Inflammatory macrophage treated with lipopolysaccharide for 1 hour (primary cell): Measurements from ENCODE around the gene CD37.
"Not testable (repeated sequence)": the region's sequence is repeated elsewhere in the genome, so short reads cannot be mapped to it uniquely, and the experiment has no call there.

ENCODE experiments used
- DNase-seq, 2 donors: peaks; one replicate each; pipeline ENCODE4 v3.0.0-alpha.2; 2020 to 2022

CD37 gene

GRCh38 chr19:49331187-49331586, 4.0 kb upstream of the CD37 start:
- not testable (repeated sequence) for DNase-seq

- DNase-seq = peak; percentile 70 to 85
Observed at GRCh38 chr19:49331616-49332055, 3.6 kb upstream of the CD37 start.

DNA sequence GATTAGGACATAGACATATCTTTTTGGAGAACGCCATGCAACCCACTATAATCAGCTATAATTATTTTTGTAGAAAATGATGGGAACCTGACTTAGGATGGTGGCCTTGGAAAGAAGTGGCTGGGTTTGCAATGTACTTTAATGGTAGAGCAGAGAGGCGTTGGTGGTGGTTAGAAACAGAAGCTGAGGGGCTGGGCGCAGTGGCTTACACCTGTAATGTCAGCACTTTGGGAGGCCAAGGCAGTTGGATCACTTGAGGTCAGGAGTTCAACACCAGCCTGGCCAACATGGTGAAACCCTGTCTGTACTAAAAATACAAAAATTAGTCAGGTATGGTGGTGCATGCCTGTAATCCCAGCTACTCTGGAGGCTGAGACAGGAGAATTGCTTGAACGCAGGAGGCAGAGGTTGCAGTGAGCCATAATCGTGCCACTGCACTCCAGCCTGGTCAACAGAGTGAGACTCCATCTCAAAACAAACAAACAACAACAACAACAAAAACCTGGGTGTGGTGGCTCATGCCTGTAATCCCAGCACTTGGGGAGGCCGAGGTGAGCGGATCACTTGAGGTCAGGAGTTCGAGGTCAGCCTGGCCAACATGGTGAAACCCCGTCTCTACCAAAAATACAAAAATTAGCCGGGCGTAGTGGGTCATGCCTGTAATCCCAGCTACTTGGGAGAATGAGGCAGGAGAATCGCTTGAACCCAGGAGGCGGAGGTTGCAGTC, 2.4 kb upstream of the CD37 start:
- not testable (repeated sequence) for DNase-seq

- DNase-seq = no peak
Observed at GRCh38 chr19:49333418-49333805, 1.8 kb upstream of the CD37 start.

DNA sequence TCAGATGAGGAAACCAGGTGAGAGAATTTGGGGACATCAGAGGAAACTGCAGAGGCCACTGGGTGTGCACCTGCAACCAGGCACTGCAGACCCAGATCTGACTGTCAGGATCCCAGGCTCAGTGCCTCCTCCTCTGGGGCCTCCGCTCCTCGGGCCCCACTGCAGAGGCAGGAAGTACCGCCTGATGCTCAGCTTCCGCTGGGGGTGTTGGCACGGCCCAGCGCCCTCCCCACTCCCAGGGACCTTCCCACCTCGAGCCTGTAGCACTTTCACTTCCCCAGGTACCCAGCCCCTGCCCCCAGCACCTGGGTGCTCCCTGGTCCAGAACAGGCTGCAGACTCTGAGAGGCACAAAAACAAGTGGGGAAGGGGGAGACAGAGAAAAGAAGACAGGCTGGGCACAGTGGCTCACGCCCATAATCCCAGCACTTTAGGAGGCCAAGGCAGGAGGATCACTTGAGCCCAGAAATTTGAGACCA, 1.4 kb upstream of the CD37 start:
- peak; percentile 24 to 62 for DNase-seq

- DNase-seq = peak; percentile 63 to 81
Observed at GRCh38 chr19:49335784-49336481, 727 bp downstream of the CD37 start.

GRCh38 chr19:49336482-49337266, 1.5 kb downstream of the CD37 start:
- no peak for DNase-seq

DNA sequence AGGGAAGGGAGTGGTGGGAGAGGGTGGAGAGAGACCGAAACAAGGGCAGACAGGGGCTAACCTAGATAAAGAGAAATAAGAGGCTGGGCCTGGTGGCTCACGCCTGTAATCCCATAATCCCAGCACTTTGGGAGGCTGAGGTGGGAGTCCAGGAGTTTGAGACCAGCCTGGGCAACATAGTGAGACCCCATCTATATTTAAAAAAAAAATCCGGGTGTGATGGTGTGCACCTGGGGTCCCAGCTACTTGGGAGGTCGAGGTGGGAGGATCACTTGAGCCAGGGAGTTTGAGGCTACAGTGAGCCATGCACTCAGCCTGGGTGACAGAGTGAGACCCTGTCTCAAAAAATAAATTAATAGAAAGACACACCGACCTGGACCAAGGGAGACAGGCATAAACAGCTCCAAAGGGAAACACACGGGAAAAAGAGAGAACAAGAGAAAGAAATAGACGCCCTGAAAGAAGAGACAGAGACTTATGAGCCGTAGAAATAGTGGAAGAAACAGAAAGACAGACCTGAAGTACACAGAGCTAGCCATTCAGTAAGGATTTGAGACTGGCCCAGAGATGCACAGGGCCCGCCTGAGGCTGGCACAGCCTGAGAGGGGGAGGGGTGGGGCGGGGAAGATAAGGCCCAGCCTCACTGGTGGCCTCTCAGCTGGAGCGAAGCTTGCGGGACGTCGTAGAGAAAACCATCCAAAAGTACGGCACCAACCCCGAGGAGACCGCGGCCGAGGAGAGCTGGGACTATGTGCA, 2.2 kb downstream of the CD37 start:
- DNase-seq = no peak

GRCh38 chr19:49338023-49338677, 2.9 kb downstream of the CD37 start:
- no peak for DNase-seq

GRCh38 chr19:49338691-49339300, 3.6 kb downstream of the CD37 start:
- DNase-seq = no peak

GRCh38 chr19:49339301-49340068, 4.3 kb downstream of the CD37 start:
- DNase-seq = no peak

DNA sequence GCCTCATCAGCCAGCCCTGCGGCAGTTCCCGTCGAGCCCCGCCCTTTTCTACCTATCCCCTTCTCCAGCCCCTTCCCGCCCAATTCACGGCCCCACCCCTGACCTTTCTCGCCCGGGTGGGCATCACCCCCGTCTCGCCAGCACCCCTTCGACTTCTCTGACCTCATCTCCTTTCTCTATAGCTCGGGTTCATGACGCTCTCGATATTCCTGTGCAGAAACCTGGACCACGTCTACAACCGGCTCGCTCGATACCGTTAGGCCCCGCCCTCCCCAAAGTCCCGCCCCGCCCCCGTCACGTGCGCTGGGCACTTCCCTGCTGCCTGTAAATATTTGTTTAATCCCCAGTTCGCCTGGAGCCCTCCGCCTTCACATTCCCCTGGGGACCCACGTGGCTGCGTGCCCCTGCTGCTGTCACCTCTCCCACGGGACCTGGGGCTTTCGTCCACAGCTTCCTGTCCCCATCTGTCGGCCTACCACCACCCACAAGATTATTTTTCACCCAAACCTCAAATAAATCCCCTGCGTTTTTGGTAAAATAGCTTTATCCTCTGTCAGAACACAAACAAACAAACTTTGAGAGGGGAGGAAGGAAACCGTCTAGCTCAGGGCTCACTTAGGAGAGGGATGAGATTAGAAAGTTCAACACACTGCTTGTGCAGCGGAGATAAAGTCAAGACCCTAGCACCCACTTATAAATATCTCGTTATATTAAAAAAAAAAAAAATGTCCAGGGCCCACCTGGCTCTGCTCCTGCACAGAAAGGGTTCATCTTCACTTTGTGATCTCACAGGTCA, 5.1 kb downstream of the CD37 start:
- peak in 1 of 2 donors; percentile 26 for DNase-seq

DNA sequence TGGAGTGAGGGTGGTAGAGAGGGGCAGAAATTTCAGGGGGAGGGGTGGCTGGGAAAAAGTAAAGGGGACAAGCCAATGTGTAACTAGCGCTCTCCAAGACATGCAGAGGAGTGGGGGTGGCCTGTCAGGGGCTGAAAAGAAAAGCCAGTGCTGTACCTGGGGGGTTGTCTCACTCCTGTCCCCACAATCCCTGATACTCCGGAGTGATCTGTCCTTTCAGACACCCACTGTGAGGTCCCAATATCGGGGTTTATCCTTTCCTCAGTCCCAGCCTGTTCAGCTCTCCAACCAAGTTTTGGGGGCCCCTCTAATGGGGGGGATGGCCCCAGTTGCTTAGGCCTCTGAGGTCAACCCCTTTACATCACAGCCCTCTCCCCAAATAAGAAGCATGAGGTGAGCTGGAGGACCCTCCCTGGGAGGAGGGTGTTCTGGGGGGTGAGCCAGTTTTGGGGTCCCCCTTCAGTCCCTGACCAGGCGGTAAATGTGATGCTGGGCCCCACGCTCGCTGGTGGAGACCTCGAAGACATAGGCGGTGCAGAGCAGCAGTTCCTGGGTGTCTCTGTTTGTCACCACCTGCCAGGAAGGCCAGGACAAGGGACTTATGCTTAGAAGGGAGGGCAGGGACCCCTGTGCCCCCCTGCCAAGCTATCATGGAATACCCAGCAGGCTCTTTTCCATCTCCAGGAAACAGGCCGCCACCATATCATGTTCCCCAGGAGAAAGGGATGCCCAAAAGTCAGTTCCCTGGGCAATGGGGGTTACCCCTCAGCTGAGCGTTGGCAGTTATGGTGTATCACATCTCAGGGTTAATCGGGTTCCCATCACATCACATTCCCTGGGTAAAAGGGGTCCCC, 5.9 kb downstream of the CD37 start:
- DNase-seq = no peak

DNA sequence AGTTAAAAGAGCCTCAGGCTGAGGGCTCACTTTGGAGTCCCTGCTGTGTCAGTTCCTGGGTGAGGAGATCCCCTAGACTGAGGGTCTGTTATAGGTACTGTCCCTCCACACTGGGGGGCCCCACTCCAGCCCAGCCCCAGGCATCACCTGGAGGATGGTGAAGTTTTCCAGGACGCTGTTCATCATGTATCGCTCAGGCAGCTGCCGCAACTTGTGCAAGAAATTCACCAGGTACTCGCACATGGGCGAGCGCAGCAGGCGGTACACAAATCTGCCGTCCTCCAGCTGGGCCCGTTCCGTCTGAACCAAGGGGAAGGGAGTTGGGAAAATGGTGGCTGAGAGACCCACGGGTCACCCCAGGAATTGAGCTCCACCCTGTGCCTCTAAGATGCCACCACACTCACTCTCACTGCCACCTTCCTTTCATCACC, 7.1 kb downstream of the CD37 start:
- no peak for DNase-seq

DNA sequence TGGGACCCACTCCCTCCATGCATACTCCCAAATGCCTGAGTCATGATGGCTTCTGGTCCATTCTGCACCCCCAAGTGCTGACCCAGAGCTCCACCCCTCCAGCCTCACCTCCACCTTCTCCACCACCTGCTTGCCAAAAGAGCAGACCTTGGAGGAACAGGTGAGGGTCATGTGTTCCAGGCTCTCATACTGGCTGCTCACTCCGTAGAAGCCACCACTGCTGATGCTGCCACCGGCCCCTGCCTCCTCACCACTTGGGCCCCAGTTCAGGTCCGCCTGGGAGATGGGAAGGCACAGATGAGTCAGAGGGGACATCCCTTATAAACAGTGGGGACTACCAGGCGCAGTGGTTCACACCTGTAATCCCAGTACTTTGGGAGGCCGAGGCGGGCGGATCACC, 7.9 kb downstream of the CD37 start:
- no peak for DNase-seq

DNA sequence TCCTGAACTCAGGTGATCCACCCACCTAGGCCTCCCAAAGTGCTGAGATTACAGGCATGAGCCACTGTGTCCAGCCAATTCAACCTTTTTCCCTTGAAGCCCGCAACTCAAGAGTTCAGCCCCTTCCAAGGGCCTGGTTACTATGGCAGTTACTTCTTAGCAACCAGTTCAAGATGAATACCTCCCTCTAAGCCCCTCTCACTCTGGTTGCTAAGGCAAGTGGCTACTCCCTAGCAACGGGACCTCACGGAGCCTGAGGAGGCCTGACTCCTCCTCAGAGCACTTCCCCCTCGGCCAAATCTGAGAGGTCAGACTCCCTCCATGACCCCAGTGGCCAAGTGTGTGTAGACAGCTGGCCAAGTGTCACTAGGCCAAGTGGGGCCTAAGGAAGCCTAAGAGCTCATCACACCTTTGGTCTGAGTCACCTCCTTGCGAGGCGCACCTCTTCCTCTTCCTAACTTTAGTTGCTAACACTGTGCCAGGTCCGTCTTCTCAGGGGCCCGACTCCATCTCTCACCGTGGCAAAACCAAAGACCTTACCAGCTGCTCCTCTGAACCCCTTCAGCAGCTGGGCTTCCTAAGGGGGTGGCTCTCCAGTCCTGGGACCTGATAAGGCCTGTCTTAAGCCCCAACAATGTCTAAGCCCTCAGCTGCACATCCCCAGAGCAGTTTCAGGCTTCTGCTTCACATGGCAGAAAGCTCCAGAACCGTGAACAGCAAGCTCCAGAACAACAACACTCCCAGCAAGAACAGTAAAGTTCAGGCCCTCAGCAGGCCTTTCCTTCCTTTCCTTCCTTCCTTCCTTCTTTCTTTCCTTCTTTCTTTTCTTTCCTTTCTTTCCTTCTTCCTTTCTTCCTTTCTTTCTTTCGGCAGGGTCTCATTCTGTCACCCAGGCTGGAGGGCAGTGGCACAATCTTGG, 9.6 kb downstream of the CD37 start:
- DNase-seq = no peak

- no peak for DNase-seq
Observed at GRCh38 chr19:49347191-49347590, 12.0 kb downstream of the CD37 start.

GRCh38 chr19:49347835-49348234, 12.6 kb downstream of the CD37 start:
- DNase-seq = peak; percentile 16 to 33
